Measurements from ENCODE around the gene KCNQ2. TPM values are rescaled to one million over a fixed set of nuclear protein-coding genes. Genes with fewer than 3 reads are reported as not detected.

Gene KCNQ2
- total RNA-seq, 1 experiment from 2014 or later, result 86.5 TPM

DNA sequence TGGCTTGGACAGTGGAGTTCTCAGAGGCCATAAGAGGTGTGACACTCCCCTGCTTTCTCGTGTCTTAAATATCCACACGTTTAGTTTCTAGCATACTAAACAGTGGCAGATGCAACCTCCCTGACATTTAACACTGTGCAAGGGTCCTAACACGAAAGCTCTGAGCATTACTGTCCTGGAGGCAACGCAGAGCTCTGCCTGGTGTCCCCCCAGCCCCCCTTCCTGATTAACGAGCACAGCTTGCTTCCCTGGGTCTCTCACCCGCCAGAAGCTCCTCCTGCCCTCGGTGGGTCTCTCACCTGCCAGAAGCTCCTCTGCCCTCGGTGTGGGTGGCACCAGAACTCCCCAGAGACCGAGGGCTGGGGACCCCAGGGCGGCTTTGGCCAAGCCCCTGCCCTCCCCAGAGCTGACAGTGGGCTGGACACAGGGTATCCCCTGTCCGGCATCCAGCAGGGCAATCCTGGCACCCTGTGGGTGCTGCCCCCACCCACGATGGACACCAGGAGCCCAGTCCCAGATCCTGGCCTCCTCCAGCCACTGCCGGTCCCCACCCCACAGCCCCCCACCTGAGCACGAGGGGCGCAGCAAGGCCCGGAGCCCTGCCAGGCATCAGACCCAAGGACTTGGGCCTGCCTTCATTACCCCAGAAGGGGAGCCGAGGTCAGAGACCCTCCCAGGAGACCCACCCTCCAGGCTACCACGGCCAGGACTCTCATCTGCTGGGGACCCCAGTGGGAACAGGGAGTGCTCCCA is 12.4 kb upstream of the KCNQ2 start:
- ChIA-PET CTCF (interaction anchor here (0.6 kb wide), 1 partner anchor 19 kb away, joined by 3 read pairs; no protein-coding TSS in a partner anchor), RAD21 (ENCODE audit: low non-redundant PET in 1 of 2, low total read pairs in 2 of 2, uncharacterized antibody in 2 of 2, unreplicated experiment in 2 of 2) (no interaction called here), POLR2A (no interaction called here)
- H4K20me1 ChIP-seq (ENCODE audit: insufficient read depth), result no peaks in the 10 kb centered on the region
- TF ChIP-seq EZH2 (IDR thresholded peaks at IDR 0.05) (no peak), CBX3 (IDR thresholded peaks at IDR 0.05; ENCODE audit: low read depth) (no peak), EZH2phosphoT487 (IDR thresholded peaks at IDR 0.05; ENCODE audit: borderline replicate concordance) (no peak), ELF1 (IDR thresholded peaks at IDR 0.05; ENCODE audit: borderline replicate concordance, low read depth) (no peak)
- TF ChIP-seq, protein P1, sequence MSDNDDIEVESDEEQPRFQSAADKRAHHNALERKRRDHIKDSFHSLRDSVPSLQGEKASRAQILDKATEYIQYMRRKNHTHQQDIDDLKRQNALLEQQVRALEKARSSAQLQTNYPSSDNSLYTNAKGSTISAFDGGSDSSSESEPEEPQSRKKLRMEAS (IDR thresholded peaks at IDR 0.05), result no peak
- TF ChIP-seq, protein P2, sequence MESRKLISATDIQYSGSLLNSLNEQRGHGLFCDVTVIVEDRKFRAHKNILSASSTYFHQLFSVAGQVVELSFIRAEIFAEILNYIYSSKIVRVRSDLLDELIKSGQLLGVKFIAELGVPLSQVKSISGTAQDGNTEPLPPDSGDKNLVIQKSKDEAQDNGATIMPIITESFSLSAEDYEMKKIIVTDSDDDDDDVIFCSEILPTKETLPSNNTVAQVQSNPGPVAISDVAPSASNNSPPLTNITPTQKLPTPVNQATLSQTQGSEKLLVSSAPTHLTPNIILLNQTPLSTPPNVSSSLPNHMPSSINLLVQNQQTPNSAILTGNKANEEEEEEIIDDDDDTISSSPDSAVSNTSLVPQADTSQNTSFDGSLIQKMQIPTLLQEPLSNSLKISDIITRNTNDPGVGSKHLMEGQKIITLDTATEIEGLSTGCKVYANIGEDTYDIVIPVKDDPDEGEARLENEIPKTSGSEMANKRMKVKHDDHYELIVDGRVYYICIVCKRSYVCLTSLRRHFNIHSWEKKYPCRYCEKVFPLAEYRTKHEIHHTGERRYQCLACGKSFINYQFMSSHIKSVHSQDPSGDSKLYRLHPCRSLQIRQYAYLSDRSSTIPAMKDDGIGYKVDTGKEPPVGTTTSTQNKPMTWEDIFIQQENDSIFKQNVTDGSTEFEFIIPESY (IDR thresholded peaks at IDR 0.05; ENCODE audit: extremely low read depth, insufficient replicate concordance, low read length), result no peak
- H3K36me3 ChIP-seq (ENCODE audit: control insufficient read depth in 1 of 2, insufficient read depth in 2 of 2, low read length in 2 of 2), result peaks cover 2 to 9% of the 10 kb centered on the region in 2 experiments; a peak in 2 of 4 replicates
- H3K4me3 ChIP-seq (replicated peaks in 1 of 2; ENCODE audit: low read depth in 1 of 2, low read length in 2 of 2), result no peak overlapping the region
- ATAC-seq (no peak), DNase-seq (ENCODE audit: low read depth, low spot score) (no peak)
- H3K4me2 ChIP-seq (ENCODE audit: low read length), result no peak overlapping the region
- H3K27me3 ChIP-seq (ENCODE audit: insufficient read depth, low read length), result no peaks in the 10 kb centered on the region
- no peaks in the 10 kb centered on the region for H3K79me2 ChIP-seq (ENCODE audit: insufficient read depth, low read length)
- no peak overlapping the region for H3K27ac ChIP-seq (ENCODE audit: low read depth, low read length)
- no peaks in the 10 kb centered on the region for H3K9me3 ChIP-seq (ENCODE audit: control insufficient read depth in 1 of 2, insufficient read depth in 1 of 2, low read depth in 1 of 2, low read length in 2 of 2)
- BruUV-seq (replicated peaks), result no TSS peak
- intact Hi-C loops (cut with micrococcal nuclease), result no loop called here
- H2AFZ ChIP-seq (ENCODE audit: low read depth, low read length, poor library complexity, severe bottlenecking), result no peak overlapping the region
- H3K9me2 ChIP-seq (ENCODE audit: insufficient read depth), result no peaks in the 10 kb centered on the region
- H3K4me1 ChIP-seq (ENCODE audit: control insufficient read depth in 1 of 2, insufficient read depth in 2 of 2, low read length in 2 of 2), result peaks cover 25 to 61% of the 10 kb centered on the region in 2 experiments
- H3K9ac ChIP-seq (ENCODE audit: low read length), result no peak overlapping the region

Data from HCT116 (cell line).